GM23338 (cell line): Measurements from ENCODE around the gene KCNMA1. TPM values are rescaled to one million over a fixed set of nuclear protein-coding genes. Genes with fewer than 3 reads are reported as not detected.

Experiments
- ATAC-seq: fragments of 200-7000 bp; cut with Tn5 transposase; 3 replicates; pipeline ENCODE4 v1.9.1; 2020
- DNase-seq: peaks from one replicate; pipeline ENCODE4 v3.0.0-alpha.2; 2015; ENCODE audit warnings: low spot score
- H2AFZ ChIP-seq: fragments of 200-600 bp; sonication (generic); 2 replicates; pipeline ENCODE4 v1.8.0; 2016; ENCODE audit warnings: antibody characterized with exemption, mild to moderate bottlenecking, moderate library complexity
- H3F3A ChIP-seq: fragments of 200-600 bp; sonication (generic); replicated peaks from 2 replicates; pipeline ENCODE4 v1.8.0; 2017; ENCODE audit warnings: antibody characterized with exemption, mixed run types, low read depth
- H3K27ac ChIP-seq: fragments of 200-600 bp; sonication (generic); 2 replicates; pipeline ENCODE4 v1.6.1; 2016; ENCODE audit warnings: low read depth
- H3K27me3 ChIP-seq: fragments of 200-600 bp; sonication (generic); 2 replicates; pipeline ENCODE4 v1.8.0; 2016; ENCODE audit warnings: mild to moderate bottlenecking, mixed run types, moderate library complexity; ENCODE audit not compliant: insufficient read depth
- H3K36me3 ChIP-seq: fragments of 200-600 bp; sonication (generic); 2 replicates; pipeline ENCODE4 v1.8.0; 2016; ENCODE audit warnings: mild to moderate bottlenecking; ENCODE audit not compliant: insufficient read depth
- H3K4me1 ChIP-seq: fragments of 200-600 bp; sonication (generic); 2 replicates; pipeline ENCODE4 v1.8.0; 2016; ENCODE audit warnings: mild to moderate bottlenecking, moderate library complexity; ENCODE audit not compliant: insufficient read depth
- H3K4me2 ChIP-seq: fragments of 200-600 bp; sonication (generic); 2 replicates; pipeline ENCODE4 v1.7.1; 2017; ENCODE audit warnings: mixed run types
- H3K4me3 ChIP-seq: fragments of 200-600 bp; sonication (generic); 2 replicates; pipeline ENCODE4 v1.6.1; 2016; ENCODE audit warnings: mixed run types
- H3K79me2 ChIP-seq: fragments of 200-600 bp; sonication (generic); replicated peaks from 2 replicates; pipeline ENCODE4 v1.8.0; 2017; ENCODE audit warnings: mild to moderate bottlenecking; ENCODE audit not compliant: insufficient read depth
- H3K9me2 ChIP-seq: fragments of 200-600 bp; sonication (generic); 2 replicates; pipeline ENCODE4 v1.8.0; 2017; ENCODE audit not compliant: insufficient read depth
- H4K20me1 ChIP-seq: fragments of 200-600 bp; sonication (generic); replicated peaks from 2 replicates; pipeline ENCODE4 v1.8.0; 2017; ENCODE audit warnings: mild to moderate bottlenecking; ENCODE audit not compliant: insufficient read depth
- H3K27ac Mint-ChIP-seq: 2 replicates; pipeline ENCODE4 v1.8.0; 2020; ENCODE audit warnings: inconsistent platforms, mild to moderate bottlenecking, moderate library complexity, mixed read lengths
- H3K27me3 Mint-ChIP-seq: 3 replicates; pipeline ENCODE4 v1.8.0; 2022; ENCODE audit warnings: low read depth, mild to moderate bottlenecking, moderate library complexity, mixed read lengths, inconsistent platforms; ENCODE audit not compliant: insufficient read depth, poor library complexity
- H3K36me3 Mint-ChIP-seq: 3 replicates; pipeline ENCODE4 v1.8.0; 2021; ENCODE audit warnings: low read depth, mild to moderate bottlenecking, inconsistent platforms, moderate library complexity, mixed read lengths
- H3K4me1 Mint-ChIP-seq: 3 replicates; pipeline ENCODE4 v1.8.0; 2020; ENCODE audit warnings: mild to moderate bottlenecking, inconsistent platforms, mixed read lengths
- H3K4me3 Mint-ChIP-seq: 3 replicates; pipeline ENCODE4 v1.8.0; 2021; ENCODE audit warnings: moderate library complexity, mild to moderate bottlenecking, inconsistent platforms, mixed read lengths
- H3K9me3 Mint-ChIP-seq: 3 replicates; pipeline ENCODE4 v1.8.0; 2020; ENCODE audit warnings: moderate library complexity, mild to moderate bottlenecking, inconsistent platforms, mixed read lengths
- CTCF ChIP-seq, 2 experiments: fragments of 200-600 bp in 1 of 2; sonication (generic) in 1 of 2; conservative IDR thresholded peaks; 2 replicates each; pipeline versions ENCODE4 v1.5.1 to v1.6.1; 2016 to 2017; ENCODE audit warnings: antibody characterized with exemption in 2 of 2, low read depth in 2 of 2, mild to moderate bottlenecking in 2 of 2, moderate library complexity in 1 of 2
- EZH2 ChIP-seq: fragments of 200-600 bp; sonication (generic); IDR thresholded peaks from one replicate; pipeline ENCODE4 v1.8.0; 2017; ENCODE audit warnings: antibody characterized with exemption, mild to moderate bottlenecking, low read depth; ENCODE audit not compliant: unreplicated experiment
- polyA plus RNA-seq: library from polyadenylated mRNA; unstranded; fragments of >200 nt; fragmentation: Nextera tagmentation; extraction: Ambion mirVana; gene quantifications from 2 replicates; pipeline ENCODE4 v1.2.1, GENCODE V29; 2016
- total RNA-seq: library from RNA; depleted of rRNA; stranded (reverse); fragments of >200 nt; shearing (Covaris generic); gene quantifications from 2 replicates; pipeline ENCODE4 v1.2.3, GENCODE V29; 2014
- TF ChIP-seq, protein P1 (sequence below): IDR thresholded peaks from one replicate; pipeline ENCODE4 v1.6.1; 2018; ENCODE audit warnings: antibody characterized with exemption; ENCODE audit not compliant: unreplicated experiment

The KCNMA1 gene
- total and polyA plus RNA-seq, 2 experiments from 2014 or later, result 8.2 to 9.0 TPM

GRCh38 chr10:77431209-77431611 is 206.4 kb downstream of the KCNMA1 start:
- no peaks in the 10 kb centered on the region for H3F3A ChIP-seq
- ATAC-seq (peak; percentile 83), DNase-seq (peak; percentile 67)
- H4K20me1 ChIP-seq, result no peaks in the 10 kb centered on the region
- no peaks in the 10 kb centered on the region for H3K27me3 ChIP-seq
- no peak overlapping the region for H2AFZ ChIP-seq
- no peaks in the 10 kb centered on the region for H3K36me3 Mint-ChIP-seq
- H3K4me1 Mint-ChIP-seq, result peaks cover 20% of the 10 kb centered on the region
- H3K4me3 Mint-ChIP-seq, result no peak overlapping the region
- H3K27ac ChIP-seq, result 0 out of 2 replicates have a peak overlapping the region, but pooled peaks have one; percentile 22
- no peak overlapping the region for H3K4me2 ChIP-seq
- no peaks in the 10 kb centered on the region for H3K9me3 Mint-ChIP-seq
- H3K79me2 ChIP-seq, result no peaks in the 10 kb centered on the region
- H3K27me3 Mint-ChIP-seq, result peaks cover 1% of the 10 kb centered on the region
- H3K4me3 ChIP-seq, result no peak overlapping the region
- TF ChIP-seq EZH2 (no peak), CTCF (conservative IDR thresholded peaks at IDR 0.05; ENCODE audit: low read depth in 2 of 2) (peak; percentile 24 to 30; a peak in 3 of 4 replicates)
- 0 out of 2 replicates have a peak, but pooled peaks cover 3% of the 10 kb centered on the region for H3K9me2 ChIP-seq
- H3K4me1 ChIP-seq, result peaks cover 21% of the 10 kb centered on the region; the same call in 1 of the 2 replicates
- peak overlapping the region; percentile 16; the same call in 1 of the 2 replicates for H3K27ac Mint-ChIP-seq
- no peaks in the 10 kb centered on the region for H3K36me3 ChIP-seq

DNA sequence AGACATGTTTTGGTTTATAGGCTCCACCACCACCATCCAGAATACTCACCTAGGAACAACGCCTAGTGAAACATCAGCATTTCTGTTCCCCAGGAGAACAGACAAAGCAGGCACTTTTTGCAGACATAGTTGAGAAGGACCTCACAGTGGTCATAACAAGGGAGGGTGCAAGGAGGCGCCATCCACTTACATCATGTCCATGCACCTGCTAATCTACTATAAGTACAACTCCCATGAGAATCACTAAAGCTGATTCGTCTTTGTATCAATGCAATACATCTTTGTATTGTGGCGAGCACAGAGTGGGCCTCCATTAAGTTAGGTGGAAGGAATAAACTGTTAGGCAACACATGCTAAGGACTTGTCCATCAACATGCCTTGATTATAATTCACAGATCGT is 207.1 kb downstream of the KCNMA1 start:
- no peaks in the 10 kb centered on the region for H3K9me3 Mint-ChIP-seq
- no peaks in the 10 kb centered on the region for H3K79me2 ChIP-seq
- H2AFZ ChIP-seq, result no peak overlapping the region
- peaks cover 1% of the 10 kb centered on the region for H3K27me3 Mint-ChIP-seq
- H3K4me3 Mint-ChIP-seq, result no peak overlapping the region
- TF ChIP-seq, protein P1, sequence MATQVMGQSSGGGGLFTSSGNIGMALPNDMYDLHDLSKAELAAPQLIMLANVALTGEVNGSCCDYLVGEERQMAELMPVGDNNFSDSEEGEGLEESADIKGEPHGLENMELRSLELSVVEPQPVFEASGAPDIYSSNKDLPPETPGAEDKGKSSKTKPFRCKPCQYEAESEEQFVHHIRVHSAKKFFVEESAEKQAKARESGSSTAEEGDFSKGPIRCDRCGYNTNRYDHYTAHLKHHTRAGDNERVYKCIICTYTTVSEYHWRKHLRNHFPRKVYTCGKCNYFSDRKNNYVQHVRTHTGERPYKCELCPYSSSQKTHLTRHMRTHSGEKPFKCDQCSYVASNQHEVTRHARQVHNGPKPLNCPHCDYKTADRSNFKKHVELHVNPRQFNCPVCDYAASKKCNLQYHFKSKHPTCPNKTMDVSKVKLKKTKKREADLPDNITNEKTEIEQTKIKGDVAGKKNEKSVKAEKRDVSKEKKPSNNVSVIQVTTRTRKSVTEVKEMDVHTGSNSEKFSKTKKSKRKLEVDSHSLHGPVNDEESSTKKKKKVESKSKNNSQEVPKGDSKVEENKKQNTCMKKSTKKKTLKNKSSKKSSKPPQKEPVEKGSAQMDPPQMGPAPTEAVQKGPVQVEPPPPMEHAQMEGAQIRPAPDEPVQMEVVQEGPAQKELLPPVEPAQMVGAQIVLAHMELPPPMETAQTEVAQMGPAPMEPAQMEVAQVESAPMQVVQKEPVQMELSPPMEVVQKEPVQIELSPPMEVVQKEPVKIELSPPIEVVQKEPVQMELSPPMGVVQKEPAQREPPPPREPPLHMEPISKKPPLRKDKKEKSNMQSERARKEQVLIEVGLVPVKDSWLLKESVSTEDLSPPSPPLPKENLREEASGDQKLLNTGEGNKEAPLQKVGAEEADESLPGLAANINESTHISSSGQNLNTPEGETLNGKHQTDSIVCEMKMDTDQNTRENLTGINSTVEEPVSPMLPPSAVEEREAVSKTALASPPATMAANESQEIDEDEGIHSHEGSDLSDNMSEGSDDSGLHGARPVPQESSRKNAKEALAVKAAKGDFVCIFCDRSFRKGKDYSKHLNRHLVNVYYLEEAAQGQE, result no peak
- TF ChIP-seq CTCF (conservative IDR thresholded peaks at IDR 0.05; ENCODE audit: low read depth in 2 of 2), result peak in 1 of 2 experiments; percentile 38; a peak in 2 of 4 replicates
- H3K27ac ChIP-seq, result 0 out of 2 replicates have a peak overlapping the region, but pooled peaks have one; percentile 22
- H3K4me1 Mint-ChIP-seq, result peaks cover 20% of the 10 kb centered on the region
- H3K36me3 ChIP-seq, result no peaks in the 10 kb centered on the region
- H3K27ac Mint-ChIP-seq, result no peak overlapping the region
- no peak for ATAC-seq
- no peaks in the 10 kb centered on the region for H3F3A ChIP-seq
- no peak for DNase-seq
- no peaks in the 10 kb centered on the region for H4K20me1 ChIP-seq
- no peaks in the 10 kb centered on the region for H3K27me3 ChIP-seq
- H3K4me3 ChIP-seq, result no peak overlapping the region
- no peak overlapping the region for H3K4me2 ChIP-seq
- no peaks in the 10 kb centered on the region for H3K36me3 Mint-ChIP-seq
- 0 out of 2 replicates have a peak, but pooled peaks cover 3% of the 10 kb centered on the region for H3K9me2 ChIP-seq
- peaks cover 21% of the 10 kb centered on the region; the same call in 1 of the 2 replicates for H3K4me1 ChIP-seq
